Dedifferentiated amniotic fluid mesenchymal stem cell (primary cell): ENCODE data around the gene VPS36.
"Not testable (repeated sequence)": the region's sequence is repeated elsewhere in the genome, so short reads cannot be mapped to it uniquely, and the experiment has no call there.

Experiments
- DNase-seq: peaks from one replicate; pipeline ENCODE4 v3.0.0-alpha.2; 2016; ENCODE audit errors: extremely low spot score

Gene VPS36

DNA sequence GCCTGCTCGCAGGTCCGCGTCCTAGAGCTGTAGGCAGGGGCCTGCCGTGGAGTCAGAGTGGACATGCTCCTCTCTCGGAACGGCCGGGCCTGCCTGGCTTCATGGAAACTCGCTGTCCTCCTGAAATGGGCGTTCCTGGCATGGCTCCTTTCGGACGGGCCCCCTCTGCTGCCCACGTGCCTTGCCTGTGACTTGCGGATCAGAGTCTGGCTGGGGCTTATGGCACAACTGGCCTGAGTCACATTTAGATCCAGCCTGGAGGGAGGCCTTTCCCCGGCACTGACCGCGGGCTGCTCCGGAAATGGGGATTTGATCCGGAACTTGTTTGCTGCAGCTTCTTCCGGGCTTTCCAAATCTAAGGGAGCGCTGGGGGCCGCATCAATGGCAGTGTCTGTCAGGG, 72.5 kb downstream of the VPS36 start:
- no peak for DNase-seq

DNA sequence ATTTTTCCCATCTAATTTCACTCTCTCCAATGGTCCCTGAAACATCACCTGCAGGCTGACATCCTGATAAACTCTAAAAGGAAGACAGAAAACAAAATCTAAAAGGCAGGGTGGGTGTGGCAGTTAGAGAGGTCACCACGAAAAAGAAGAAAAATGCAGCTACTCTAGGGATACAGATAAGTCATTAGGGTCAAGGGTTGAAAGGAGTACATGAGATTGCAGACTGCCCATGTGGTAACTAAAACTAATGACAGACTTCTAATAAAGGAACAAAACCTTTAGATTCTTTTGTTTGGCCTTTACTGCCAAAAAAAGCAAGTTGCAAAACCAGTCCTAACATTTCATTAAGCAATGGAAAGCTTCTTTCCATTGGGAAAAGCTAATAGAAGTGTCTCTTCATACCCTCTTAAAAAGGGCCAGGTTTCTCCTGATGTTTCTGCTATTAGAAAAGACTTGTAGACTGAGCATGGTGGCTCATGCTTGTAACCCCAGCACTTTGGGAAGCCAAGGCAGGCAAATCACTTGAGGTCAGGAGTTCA, 75.5 kb downstream of the VPS36 start:
- DNase-seq, result no peak

DNA sequence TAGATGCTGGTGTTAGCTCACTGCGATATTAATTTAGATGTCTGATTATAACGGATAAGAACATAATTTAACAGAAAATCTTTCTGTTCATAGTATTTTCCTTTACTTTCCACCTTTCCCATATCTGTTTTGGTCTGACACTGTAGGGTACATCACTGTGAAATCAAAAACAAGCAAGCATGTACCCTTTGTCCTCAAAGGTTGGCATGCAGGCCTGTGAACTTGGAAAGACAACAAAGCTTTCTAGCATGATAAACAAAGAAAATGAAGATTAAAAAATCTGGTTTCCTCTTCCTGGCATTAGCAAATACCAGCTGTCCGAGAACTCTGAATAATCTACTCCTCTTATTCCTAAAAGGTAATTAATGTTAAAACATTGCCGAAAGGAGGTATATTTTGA, 76.0 kb downstream of the VPS36 start:
- no peak for DNase-seq

DNA sequence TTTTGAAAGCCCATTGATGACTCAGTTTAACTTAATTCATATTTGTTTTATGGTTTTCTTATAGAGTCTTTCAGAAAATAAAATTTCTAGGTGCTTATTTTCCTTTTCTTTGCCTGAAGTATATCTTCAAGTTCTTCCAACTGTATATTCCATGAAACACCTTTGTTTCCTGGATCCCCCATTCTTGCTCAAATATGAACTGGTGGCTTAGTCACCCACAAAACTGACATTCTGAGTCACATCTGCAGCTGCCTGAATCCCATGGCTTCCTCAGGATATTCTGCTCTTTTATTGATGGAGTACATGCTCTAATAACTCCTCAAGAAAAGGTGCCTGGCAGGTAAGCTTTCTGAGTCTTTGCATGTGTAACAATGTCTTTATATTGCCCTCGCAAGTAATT, 77.2 kb downstream of the VPS36 start:
- DNase-seq, result not testable (repeated sequence)

DNA sequence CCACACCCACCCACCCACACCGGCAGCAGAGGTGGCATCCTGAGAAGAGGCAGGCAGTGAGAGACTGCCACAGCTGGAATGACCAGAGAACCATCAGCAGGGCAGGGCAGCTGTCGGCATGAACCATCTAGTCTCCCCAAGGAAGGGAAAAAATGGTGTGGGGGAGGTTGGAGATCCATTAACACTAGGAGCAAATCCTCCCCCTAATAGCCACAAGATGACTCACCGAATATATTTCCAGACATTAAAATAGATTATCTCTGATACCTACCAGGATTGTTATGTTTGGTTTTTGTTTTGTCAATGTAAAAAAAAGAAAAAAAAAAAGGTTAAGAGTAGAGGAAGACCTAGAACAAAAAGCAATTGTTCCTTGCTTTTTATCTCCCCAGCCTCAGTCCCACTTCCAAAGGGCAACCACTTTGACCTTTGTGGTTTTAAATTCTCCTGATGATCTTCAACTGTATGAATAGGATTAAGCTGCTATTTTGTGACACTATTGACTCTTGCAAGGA, 78.6 kb downstream of the VPS36 start:
- DNase-seq, result no peak

DNA sequence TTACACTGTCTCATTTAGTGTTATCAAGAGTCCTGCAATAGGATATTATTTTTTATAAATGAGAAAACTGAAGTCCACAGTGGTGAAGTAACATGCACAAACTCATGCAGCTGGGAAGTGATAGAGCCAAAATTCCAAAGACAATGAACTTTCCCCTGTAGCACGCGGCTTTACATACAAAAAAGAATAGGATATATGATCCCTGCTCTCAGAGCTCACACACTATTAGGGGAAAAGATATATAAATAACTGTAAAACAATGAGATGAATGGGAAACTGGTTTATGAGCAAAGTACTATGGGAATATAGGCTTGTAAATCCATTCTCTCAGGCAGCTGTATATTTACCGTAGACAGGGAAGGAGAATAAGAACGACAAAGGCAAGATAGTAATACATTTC, 84.1 kb downstream of the VPS36 start:
- DNase-seq, result no peak
